ENCODE results near the gene SYDE2.
"Not testable (repeated sequence)": the region's sequence is repeated elsewhere in the genome, so short reads cannot be mapped to it uniquely, and the experiment has no call there.

The SYDE2 gene

DNA sequence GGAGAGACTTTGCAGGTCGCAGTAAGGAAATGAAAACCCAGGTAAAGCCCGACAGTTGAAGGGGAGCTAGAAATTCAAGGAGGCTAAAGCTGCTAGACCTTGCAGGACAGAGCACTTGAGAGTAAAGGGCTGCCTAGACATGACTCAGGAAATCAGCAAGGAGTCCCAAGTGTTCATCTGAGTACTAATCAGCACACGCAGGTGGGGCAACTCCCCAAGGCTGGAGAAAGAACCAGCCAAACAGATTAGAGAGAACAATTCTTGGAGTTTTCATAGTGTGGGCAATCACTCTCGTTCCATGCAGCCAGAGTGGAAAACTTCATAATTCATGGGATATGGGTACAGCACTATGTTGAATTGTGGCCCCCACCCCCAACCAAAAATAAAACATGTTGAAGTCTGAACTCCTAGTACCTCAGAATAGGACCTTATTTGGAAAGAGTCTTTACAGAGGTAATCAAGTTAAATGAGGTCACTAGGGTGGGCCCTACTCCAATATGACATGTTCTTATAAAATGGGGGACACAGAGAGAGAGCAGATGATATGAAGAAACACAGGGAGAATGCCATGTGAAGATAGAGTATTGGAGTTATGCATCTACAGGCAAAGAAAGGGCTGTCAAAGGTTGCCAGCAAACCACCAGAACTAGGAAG, 28.0 kb downstream of the SYDE2 start:
- no peak for DNase-seq

DNA sequence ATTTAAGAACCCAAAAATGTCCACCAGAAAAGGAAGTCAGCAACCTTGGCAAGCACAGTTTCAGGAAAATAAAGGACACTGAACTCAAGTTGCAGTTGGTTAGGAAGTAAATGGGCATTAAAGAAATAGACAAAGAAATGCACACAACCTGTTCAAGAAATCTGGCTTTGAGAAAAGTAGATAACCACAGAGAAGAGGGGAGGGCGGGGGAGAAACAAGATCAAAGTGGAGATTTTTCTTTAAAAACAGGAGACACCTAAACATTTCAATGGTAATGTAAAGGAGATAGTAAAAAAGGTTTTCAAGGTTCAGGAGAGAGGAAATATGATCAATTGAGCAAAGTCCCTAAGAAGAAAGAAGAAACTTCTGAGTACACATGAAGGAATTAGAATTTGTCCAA, 29.1 kb downstream of the SYDE2 start:
- DNase-seq, result no peak

DNA sequence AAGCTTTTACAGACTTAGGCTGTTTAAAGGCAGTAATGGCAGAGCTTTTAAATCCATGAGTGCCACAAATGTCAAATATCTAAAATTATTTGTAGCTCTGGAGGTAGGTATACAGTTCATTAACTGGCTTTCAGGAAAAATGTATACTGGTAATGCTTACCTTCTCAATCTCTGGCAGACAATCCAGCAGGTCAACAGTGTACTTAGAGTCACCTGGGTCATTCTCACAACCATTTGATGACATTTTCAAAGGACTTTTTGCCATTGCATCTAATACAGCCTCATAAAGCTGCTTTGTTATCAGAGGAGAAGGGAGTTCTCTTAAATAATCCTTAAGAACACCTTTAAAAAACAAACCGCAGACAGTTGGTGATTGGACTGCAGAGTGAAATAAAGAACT, 31.9 kb downstream of the SYDE2 start:
- DNase-seq, result no peak

DNA sequence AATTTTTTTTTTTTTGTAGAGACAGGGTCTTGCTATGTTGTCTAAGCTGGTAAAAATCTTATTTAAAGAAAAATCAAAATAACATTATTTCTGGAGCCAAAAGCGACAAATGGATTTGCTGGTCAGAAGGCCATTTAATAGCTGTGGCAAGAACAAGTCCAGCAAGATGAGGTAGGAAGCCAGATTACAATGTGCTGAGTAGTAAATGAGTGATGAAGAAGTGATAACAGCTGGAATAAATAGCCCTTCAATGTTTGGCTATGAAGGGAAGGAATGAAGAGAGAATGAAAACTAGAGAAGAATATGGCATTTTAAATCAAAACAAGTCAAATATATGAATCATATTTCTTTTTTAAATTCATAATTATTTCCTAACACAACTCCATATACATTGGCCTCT, 34.5 kb downstream of the SYDE2 start:
- no peak for DNase-seq

DNA sequence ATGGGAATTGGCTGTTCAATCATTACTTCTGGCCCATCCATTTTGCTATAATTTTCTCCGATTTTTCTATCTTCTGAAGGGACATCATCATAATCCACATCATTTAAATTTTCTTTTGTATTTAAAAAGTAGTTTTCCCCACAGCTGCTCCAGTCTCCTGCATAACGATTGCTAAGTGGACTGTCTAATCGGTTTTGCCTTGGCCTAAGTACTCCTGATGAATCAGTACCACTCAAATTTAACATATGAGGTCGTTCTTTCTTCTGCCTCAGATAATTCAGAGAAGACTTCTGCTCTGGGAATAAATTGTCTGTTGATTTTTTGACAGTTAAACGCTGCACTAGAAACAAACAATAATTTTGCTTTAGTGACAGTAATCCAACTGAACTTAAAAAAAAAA, 41.9 kb downstream of the SYDE2 start:
- no peak for DNase-seq

DNA sequence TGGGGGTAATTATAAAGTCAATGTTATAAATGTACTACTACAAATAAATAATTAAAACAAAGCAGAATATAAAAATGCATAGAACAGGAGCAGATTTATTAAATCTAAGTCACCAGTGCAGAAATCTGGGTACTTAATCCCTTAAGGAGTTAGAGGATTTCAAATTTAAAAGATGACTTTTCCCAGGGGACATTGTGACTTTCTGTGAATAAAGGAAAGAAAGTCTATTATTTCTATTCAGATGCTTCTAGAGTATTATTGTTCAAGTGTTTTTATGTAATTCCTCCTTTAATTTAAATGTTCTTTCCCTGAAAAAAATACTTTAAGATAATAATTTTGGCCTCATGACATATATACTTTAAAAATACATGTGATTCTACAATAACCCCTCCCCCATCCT, 43.4 kb downstream of the SYDE2 start:
- no peak for DNase-seq

DNA sequence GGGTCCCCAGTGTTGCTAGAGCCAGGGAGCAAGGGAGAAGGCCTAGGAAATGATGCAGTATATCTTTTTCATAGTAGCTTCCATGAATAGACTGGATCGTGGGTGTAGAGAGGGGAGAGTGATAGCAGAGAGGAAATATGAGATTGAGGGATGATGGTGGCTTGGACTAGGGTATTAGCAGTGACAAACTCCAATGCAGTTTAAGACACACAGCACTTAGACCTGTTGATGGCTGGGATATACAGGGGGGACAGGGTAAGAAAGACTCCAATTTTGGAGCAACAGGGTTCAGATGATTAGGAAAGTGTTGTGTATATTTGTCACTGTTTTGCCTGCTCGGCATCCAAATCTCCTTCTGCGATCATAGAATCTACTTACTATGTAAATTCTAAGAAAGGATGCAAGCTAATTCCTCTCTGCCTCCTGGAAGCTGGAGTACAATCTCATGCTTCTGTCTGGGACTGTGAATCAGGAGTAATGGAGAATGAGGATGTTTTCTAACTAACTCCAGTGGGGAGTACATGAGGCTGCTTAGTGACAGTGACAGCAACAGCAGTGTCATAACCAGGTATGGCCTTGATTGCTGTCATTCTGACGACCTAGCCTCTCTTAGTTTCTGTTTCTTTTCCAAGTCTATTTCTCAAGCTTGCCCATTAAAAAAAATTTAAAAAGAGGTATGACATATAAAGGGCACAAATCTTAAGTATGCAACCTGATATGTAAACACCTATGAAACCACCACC, 47.5 kb downstream of the SYDE2 start:
- no peak for DNase-seq

DNA sequence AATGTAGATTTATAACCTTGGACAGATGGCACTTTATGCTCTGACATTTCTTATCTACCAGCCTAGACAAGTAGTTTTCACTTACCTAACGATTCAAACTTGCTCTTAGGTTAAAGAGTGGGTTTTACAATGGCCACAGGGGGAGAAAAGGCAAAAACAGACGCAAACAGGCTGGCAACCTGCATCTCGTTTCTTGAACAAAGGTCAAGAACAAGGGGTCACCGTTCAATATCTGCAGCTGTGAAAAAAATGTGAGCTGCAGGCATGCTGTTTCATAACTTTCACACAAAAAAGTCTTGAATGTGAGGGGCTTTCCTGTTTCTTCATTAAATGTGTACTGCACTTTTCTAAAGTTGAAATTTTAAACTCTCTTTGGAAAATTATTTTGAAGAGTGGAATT, 49.4 kb downstream of the SYDE2 start:
- no peak for DNase-seq

DNA sequence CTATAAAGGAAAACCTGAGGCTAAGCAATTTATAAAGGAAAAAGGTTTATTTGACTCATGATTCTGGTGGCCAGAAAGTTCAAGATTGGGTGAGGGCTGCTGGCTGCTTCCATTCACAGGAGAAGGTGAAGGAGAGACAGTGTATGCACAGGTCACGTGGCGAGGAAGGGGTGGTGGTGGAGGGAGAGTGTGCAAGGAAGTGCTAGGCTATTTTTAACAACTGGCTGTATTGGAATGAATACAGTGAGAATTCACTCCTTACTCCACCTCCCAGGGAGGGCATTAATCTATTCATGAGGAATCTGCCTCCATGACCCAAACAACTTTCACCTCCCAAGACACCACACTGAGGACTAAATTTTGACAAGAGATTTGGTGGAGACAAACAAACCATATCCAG, 51.0 kb downstream of the SYDE2 start:
- DNase-seq, result no peak

DNA sequence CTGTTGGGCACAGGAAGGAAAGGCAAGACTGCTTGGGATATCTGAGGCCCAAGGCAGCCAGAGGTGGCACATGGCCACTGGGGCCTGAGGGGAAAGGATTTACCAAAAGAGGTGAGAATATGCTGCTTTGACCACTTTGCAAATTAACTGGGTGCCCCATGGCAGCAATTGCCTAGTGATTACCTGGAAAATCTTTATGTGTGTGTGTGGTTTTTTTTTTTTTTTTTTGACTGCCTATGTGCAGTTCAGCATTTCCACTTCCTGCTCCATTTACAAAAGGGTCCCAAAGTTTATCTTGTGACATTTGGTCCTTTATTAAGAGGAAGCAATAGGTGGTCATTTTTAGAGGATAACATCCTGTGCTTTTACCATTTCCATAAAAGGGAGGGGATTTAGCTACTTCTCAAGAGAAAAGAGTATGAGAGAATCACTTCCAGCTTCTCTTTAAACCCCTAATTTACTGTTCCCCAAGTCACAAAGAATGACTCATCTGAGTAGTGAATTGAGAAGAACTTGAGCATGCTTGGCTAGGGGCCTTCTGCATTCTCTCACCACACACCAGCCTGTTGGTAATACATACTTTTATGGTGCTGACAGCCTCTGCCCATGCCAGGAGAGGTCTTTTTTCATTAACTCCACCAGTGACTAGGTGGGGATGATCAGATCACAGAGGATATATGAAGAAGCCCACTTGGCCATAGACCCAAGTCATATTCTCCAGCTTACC, 52.1 kb downstream of the SYDE2 start:
- no peak for DNase-seq

DNA sequence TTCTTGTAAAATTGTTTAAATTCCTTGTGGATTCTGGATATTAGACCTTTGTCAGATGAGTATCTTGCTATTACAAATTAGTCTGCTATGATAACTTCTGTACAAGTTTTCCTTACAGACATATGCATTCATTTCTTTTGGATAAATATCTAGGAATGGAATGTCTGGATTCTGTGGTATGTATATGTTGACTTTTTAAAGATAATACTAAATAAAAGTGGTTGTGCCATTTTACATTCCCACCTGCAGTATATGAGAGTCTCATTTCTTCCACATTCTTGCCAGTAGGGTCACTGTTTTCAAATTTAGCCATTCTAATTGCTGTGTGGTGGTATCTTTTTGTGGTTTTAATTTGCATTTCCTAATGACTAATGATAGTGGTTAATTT, 53.9 kb downstream of the SYDE2 start:
- DNase-seq, result no peak

DNA sequence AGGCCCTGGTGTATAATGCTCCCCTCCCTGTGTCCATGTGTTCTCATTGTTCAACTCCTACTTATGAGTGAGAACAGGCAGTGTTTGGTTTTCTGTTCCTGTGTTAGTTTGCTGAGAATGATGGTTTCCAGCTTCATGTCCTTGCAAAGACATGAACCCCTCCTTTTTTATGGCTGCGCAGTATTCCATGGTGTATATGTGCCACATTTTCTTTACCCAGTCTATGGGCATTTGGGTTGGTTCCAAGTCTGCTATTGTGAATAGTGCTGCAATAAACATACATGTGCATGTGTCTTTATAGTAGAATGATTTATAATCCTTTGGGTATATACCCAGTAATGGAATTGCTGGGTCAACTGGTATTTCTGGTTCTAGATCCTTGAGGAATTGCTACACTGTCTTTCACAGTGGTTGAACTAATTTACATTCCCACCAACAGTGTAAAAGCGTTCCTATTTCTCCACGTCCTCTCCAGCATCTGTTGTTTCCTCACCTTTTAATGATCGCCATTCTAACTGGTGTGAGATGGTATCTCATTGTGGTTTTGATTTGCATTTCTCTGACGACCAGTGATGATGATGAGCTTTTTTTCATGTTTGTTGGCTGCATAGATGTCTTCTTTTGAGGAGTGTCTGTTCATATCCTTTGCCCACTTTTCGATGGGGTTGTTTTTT, 54.4 kb downstream of the SYDE2 start:
- DNase-seq, result not testable (repeated sequence)

DNA sequence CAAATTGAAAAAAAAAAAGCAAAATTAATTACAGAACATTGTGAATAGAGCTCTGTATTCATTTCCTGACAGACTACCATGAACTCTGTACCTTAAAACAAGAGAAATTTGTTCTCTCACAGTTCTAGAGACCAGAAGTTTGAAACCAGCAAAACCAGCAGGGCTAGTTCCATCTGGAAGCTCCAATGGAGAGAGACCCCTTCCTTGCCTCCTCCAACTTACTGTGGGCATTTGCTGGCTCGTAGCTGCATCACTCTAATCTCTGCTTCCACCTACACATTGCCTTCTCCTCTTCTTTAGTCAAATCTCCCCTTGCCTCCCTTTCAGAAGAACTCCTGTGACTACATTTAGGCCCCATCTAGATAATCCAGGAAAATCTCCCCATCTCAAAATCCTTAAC, 56.5 kb downstream of the SYDE2 start:
- no peak for DNase-seq

DNA sequence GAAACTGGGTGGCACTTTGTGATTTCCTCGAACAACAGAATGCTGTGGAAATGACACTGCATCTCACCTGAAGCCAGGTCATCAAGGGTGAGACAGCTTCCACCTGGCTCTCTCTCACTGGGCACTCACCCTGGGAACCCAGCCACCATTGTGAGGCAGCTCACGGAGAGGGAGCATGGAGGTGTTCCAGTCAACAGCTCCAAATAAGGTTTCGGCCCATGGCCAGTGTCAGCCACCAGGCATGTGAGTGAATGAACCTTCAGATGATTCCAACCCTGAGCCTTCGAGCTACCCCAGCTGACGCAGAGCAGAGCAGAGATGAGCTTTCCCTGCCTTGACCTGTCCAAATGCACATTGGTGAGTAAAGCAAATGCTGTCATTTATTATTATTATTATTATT, 58.1 kb downstream of the SYDE2 start:
- DNase-seq, result peak in 1 of 14 donors; percentile 7

DNA sequence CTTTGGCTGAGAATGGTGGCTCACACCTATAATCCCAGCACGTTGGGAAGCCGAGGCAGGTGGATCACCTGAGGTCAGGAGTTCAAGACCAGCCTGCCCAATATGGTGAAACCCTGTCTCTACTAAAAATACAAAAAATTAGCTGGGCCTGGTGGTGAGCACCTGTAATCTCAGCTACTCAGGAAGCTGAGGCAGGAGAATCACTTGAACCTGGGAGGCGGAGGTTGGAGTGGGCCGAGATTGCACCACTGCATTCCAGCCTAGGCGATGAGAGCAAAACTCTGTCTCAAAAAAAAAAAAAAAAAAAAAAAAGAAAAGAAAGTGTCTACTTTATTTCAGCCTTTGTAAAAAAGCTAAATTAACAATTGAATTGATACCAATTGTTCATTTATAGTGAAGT, 62.4 kb downstream of the SYDE2 start:
- DNase-seq, result not testable (repeated sequence)

DNA sequence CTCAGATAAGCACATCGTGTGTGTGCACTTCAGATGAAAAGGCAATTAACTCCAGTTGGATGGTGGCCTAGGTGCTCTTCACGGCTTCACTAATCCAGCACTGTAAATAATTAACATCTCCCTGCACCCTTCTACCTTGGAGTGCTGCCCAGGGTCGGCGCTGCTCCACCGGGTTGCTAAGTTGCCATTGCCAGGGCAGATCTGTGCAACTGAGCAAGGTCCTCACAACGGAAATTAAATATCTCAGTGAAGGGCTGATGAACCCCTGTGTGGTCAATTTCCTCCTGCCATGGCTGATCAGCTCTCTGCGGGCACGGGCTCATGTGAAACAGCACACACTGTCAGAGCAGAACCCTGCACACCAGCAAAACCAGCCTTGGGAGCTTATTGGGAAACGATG, 63.2 kb downstream of the SYDE2 start:
- DNase-seq, result peak in 9 of 14 donors; percentile 1 to 89 (median 18)

DNA sequence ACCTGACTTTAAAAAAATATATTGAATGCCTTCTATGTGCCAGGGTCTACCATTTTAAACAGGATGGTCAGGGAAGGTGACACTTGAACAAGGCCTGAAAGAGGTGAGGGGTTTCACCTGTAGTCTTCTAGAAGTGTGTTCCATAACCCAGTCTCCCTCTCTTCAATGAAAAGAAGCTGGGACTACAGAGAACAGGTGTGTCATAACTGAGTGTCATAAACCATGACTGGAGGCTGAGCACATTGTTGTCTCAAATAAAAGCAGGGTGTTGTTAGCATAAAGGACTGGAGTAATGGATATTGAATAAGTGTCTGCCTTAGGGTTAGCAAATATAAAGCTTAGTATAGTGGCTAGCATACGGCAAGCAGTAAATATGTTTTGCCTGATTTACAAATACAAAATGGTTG, 65.4 kb downstream of the SYDE2 start:
- no peak for DNase-seq

DNA sequence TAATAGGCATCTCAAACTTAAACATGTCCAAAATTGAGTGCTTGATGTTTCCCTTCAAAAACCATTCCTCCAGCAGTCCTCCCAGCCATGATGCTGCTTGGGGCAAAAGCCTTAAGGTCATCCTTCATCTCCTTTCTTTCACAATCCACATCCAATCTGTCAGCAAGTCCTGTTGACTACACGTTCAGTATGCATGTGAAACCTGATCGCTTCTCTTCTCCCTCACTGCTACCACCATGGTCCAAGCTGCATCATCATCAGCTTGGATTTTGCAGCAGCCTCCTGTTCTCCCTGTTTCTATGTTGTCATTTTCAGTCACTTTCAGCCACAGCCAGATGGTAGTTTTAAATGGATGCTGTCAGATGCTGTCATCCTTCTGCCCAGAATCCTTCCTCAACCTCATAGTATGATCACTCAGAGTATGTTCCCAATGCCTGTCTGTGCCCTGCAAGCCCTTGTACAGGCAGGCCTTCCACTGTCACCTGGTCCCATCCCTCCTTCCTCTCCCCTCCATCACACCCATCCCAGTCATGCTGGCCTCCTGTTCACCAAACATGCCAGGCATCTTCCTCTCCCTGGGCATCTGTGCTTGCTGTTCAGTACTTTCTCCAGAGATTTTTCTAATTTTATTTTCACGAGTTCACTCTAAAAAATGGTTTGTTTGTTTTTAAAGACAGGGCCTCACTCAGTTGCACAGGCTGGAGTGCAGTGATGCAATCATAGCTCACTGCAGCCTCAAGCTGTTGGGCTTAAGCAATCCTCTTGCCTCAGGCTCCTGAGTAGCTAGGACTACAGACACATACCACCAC, 66.0 kb downstream of the SYDE2 start:
- DNase-seq, result no peak

DNA sequence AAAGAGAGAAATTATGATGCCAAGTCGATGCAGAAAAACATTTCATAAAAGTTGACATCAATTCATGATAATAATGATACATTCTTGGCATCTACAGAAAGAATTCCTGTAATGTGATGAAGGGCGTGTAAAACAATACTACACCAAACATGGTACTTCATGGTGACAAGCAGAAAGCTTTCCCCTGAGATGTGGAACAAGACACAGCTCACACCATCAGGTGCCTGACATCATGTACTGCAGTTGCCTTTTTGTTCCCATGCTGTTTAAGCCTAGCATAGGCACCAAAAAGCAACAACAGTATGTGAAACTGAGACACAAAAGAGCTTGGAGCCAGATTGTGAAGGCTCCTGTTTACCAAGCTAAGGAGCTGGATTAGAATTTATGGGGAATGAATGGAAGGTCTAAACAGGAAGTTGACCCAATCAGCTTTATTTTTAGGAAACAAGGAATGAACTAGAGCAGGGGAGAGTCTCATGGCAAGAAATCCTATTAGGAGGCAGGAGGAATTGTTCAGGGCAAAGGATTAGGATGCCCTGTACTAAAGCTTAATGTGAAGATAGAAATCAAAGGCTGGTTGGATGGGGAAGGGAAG, 67.2 kb downstream of the SYDE2 start:
- DNase-seq, result no peak

DNA sequence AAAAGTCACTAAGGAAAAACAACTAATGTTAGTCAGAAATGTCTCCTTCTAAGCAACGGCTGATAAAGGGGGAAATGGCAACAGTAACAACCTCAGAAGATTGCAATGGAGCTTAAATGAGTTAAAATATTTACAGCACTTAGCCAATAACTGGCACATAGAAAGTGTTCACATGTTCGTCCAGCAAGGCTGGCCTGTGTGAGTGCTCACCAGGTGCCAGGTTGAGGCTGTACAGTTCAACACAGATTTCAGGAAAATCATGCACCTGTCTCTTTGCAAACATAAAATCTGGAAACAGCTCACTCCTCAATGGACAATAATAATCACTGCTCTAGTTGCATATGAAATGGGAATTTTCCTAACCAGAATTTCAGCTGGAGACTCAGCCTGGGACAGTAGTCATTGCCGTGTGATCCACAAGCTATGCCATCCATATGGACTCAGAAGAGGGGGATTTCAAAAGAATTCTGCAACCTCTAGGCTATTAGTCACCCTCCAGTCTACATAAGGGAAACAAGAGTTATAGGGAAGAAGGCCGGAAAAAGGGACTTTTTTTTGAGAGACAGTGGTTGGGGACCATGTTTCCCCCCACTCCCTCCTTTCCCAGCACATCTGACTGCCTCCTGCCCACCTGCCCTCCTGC, 68.6 kb downstream of the SYDE2 start:
- no peak for DNase-seq

DNA sequence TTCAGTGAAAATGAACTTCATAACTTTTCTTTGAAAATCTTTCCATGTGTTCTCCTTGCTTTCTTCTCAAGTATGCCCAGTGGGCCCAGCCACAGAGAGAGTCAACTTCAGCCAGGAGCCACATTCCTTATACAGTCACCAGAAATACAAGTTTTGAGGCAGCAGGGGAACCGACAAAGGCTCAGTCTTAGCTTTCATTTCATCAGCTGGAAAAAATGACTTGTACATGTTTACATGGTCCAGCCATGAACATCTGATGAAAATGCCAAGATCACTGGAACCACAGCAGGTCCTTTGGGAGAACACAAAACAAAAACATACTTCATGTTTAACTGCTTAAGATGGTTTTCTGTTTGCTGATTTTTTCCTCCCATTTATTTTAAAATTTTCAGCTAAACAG, 72.5 kb downstream of the SYDE2 start:
- DNase-seq, result no peak

All from C1 segment of cervical spinal cord (tissue), 14 donors.